Activated naive CD8-positive, alpha-beta T cell treated with anti-CD3 and anti-CD28 coated beads, Interleukin-2, amount 50 U/mL, for 16 hours (primary cell): ENCODE results near the gene SYTL2.
"Not testable (repeated sequence)": the region's sequence is repeated elsewhere in the genome, so short reads cannot be mapped to it uniquely, and the experiment has no call there.

ENCODE experiments used
- DNase-seq: peaks from one replicate; pipeline ENCODE4 v3.0.0-alpha.2; 2020; ENCODE audit warnings: low read depth, low spot score

Gene SYTL2

GRCh38 chr11:85654343-85654742 is 156.6 kb downstream of the SYTL2 start:
- DNase-seq: not testable (repeated sequence)

- DNase-seq: no peak
Measured at GRCh38 chr11:85652786-85653447, 158.0 kb downstream of the SYTL2 start.

- no peak for DNase-seq
Measured at GRCh38 chr11:85651118-85651517, 159.8 kb downstream of the SYTL2 start.

- peak; percentile 79 for DNase-seq
Measured at GRCh38 chr11:85647604-85648299, 163.2 kb downstream of the SYTL2 start, which contains the start of gene TMEM126A. TMEM126A (plus strand) TSS chr11:85647967; CDS start chr11:85650256, 2,289 bp downstream.

GRCh38 chr11:85647078-85647477 is 163.9 kb downstream of the SYTL2 start:
- DNase-seq: no peak
